Measurements from ENCODE around the gene ZBTB20. TPM values are rescaled to one million over a fixed set of nuclear protein-coding genes. Genes with fewer than 3 reads are reported as not detected.

The ZBTB20 gene
- total and polyA plus RNA-seq, 12 donors: 0.57 to 105 (median 86.8) TPM

- peak; percentile 14 to 68 (median 51) for TF ChIP-seq CTCF (IDR thresholded peaks at IDR 0.05)
- 72 to 78% methylated on average over 1 of the region's 1 CpG for WGBS, 2 donors
- ATAC-seq: peak in 7 of 8 donors; percentile 39 to 77 (median 56)
- peak overlapping the region; percentile 18 to 80 (median 56) for H3K27ac ChIP-seq
- H3K9me3 ChIP-seq: no peaks in the 10 kb centered on the region
- intact Hi-C loops (cut with DNase I): loop anchor here in 6 of 10 donors (5.0 to 10.0 kb wide), 4 partner anchors 52 to 802 kb away; no protein-coding TSS in a partner anchor
- no peaks in the 10 kb centered on the region for H3K27me3 ChIP-seq
- H3K4me3 ChIP-seq: no peak overlapping the region
- DNase-seq: no peak
- H3K4me1 ChIP-seq: peaks cover 5 to 55% (median 34%) of the 10 kb centered on the region in 9 donors
- H3K36me3 ChIP-seq: peaks cover 0 to 4% (median 0%) of the 10 kb centered on the region in 9 donors
Measured at GRCh38 chr3:114362815-114363214, 784.3 kb downstream of the ZBTB20 start.

- no peak for ATAC-seq
- no peaks in the 10 kb centered on the region for H3K9me3 ChIP-seq
- TF ChIP-seq CTCF (IDR thresholded peaks at IDR 0.05): no peak
- H3K27me3 ChIP-seq: no peaks in the 10 kb centered on the region
- DNase-seq: no peak
- H3K4me3 ChIP-seq: no peak overlapping the region
- H3K27ac ChIP-seq: no peak overlapping the region
- no peaks in the 10 kb centered on the region for H3K36me3 ChIP-seq
- peaks cover 5 to 54% (median 34%) of the 10 kb centered on the region in 9 donors for H3K4me1 ChIP-seq
- intact Hi-C loops (cut with DNase I): loop anchor here in 6 of 10 donors (5.0 to 10.0 kb wide), 4 partner anchors 53 to 803 kb away; no protein-coding TSS in a partner anchor
Measured at GRCh38 chr3:114361391-114361790, 785.7 kb downstream of the ZBTB20 start.

- no peak overlapping the region for H3K27ac ChIP-seq
- H3K9me3 ChIP-seq: peaks cover 0 to 4% (median 0%) of the 10 kb centered on the region in 11 donors
- intact Hi-C loops (cut with DNase I): loop anchor here in 1 of 10 donors (10.0 kb wide), 1 partner anchor 808 kb away; no protein-coding TSS in a partner anchor
- ATAC-seq (no peak), DNase-seq (no peak)
- TF ChIP-seq CTCF (IDR thresholded peaks at IDR 0.05): no peak
- H3K27me3 ChIP-seq: no peaks in the 10 kb centered on the region
- no peak overlapping the region for H3K4me3 ChIP-seq
- peaks cover 0 to 9% (median 1%) of the 10 kb centered on the region in 9 donors for H3K36me3 ChIP-seq
- 90 to 95% methylated on average over 1 of the region's 1 CpG for WGBS, 2 donors
- peaks cover 0 to 21% (median 0%) of the 10 kb centered on the region in 9 donors for H3K4me1 ChIP-seq
Measured at GRCh38 chr3:114356525-114356924, 790.6 kb downstream of the ZBTB20 start.

- Histone ChIP-seq H3K4me3 (no peak overlapping the region), H3K27ac (no peak overlapping the region), H3K36me3 (peaks cover 0 to 14% (median 6%) of the 10 kb centered on the region in 9 donors), H3K9me3 (peaks cover 0 to 5% (median 0%) of the 10 kb centered on the region in 11 donors), H3K27me3 (no peaks in the 10 kb centered on the region), H3K4me1 (peaks cover 0 to 21% (median 0%) of the 10 kb centered on the region in 9 donors)
- ATAC-seq (no peak), DNase-seq (no peak)
- 59 to 70% methylated on average over 4 of the region's 4 CpGs for WGBS, 2 donors
- TF ChIP-seq CTCF (IDR thresholded peaks at IDR 0.05): no peak
- intact Hi-C loops (cut with DNase I): loop anchor here in 1 of 10 donors (10.0 kb wide), 1 partner anchor 809 kb away; no protein-coding TSS in a partner anchor
Measured at GRCh38 chr3:114356066-114356465, 791.0 kb downstream of the ZBTB20 start.

Measured in heart right ventricle (tissue), 16 donors.